HUES48 (cell line): ENCODE results near the gene TMEM123.
"Not testable (repeated sequence)": the region's sequence is repeated elsewhere in the genome, so short reads cannot be mapped to it uniquely, and the experiment has no call there.

Experiments used
- H3K27ac ChIP-seq: one replicate; pipeline ENCODE4 v1.7.0; 2013; ENCODE audit warnings: low read depth, low read length, inconsistent platforms
- H3K27me3 ChIP-seq: 2 replicates; pipeline ENCODE4 v1.6.1; 2013; ENCODE audit warnings: mild to moderate bottlenecking, low read length; ENCODE audit not compliant: control insufficient read depth, insufficient read depth
- H3K36me3 ChIP-seq: 2 replicates; pipeline ENCODE4 v1.6.1; 2013; ENCODE audit warnings: low read length; ENCODE audit not compliant: control insufficient read depth, insufficient read depth
- H3K4me1 ChIP-seq: 2 replicates; pipeline ENCODE4 v1.6.1; 2013; ENCODE audit warnings: mild to moderate bottlenecking, low read length; ENCODE audit not compliant: control insufficient read depth, insufficient read depth
- H3K4me3 ChIP-seq: 2 replicates; pipeline ENCODE4 v1.5.1; 2013; ENCODE audit warnings: mild to moderate bottlenecking, low read depth, low read length
- H3K9ac ChIP-seq: 2 replicates; pipeline ENCODE4 v1.6.1; 2013; ENCODE audit warnings: mild to moderate bottlenecking, low read depth, low read length, moderate library complexity
- H3K9me3 ChIP-seq: 2 replicates; pipeline ENCODE4 v1.6.1; 2013; ENCODE audit warnings: low read length; ENCODE audit not compliant: control insufficient read depth, insufficient read depth

TMEM123 gene

DNA sequence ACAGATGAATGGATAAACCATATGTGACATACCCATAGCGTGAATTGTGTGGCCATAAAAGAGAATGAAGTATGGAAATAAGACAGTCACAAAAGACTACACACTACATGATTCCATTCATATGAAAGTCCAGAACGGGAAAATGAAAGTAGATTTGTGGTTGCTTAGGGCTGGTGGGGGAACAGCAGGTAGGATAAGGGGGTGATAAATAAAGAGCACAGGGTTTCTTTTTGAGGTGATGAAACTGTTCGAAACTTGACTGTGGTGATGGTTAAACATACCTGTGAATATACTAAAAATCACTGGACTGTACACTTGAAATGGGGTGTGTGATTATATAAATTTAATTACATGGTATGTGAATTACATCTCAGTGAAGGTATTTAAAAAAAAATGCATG, 16.9 kb downstream of the TMEM123 start:
- H3K36me3 ChIP-seq, result peaks cover 3% of the 10 kb centered on the region; the same call in 1 of the 2 replicates
- H3K9ac ChIP-seq, result no peak overlapping the region
- H3K27ac ChIP-seq, result no peak overlapping the region
- no peaks in the 10 kb centered on the region for H3K4me1 ChIP-seq
- H3K9me3 ChIP-seq, result peaks cover 24% of the 10 kb centered on the region; the same call in 1 of the 2 replicates
- H3K27me3 ChIP-seq, result no peaks in the 10 kb centered on the region
- H3K4me3 ChIP-seq, result no peak overlapping the region

DNA sequence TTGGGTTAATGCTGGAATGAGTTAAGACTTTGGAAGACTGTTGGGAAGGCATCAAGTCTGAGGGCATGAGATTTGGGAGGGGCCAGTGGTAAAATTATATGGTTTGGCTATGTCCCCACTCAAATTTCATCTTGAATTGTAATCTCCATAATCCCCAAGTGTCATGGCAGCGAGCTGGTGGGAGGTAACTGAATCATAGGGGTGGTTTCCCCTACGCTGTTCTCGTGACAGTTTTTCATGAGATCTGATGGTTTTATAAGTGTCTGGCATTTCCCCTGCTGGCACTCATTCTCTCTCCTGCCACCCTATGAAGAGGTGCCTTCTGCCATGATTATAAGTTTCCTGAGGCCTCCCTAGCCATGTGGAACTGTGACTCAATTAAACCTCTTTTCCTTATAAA, 19.0 kb downstream of the TMEM123 start:
- H3K4me1 ChIP-seq, H3K27ac ChIP-seq, H3K4me3 ChIP-seq, H3K36me3 ChIP-seq, H3K27me3 ChIP-seq, H3K9ac ChIP-seq: not testable (repeated sequence)
- H3K9me3 ChIP-seq, result peaks cover 24% of the 10 kb centered on the region; the same call in 1 of the 2 replicates

DNA sequence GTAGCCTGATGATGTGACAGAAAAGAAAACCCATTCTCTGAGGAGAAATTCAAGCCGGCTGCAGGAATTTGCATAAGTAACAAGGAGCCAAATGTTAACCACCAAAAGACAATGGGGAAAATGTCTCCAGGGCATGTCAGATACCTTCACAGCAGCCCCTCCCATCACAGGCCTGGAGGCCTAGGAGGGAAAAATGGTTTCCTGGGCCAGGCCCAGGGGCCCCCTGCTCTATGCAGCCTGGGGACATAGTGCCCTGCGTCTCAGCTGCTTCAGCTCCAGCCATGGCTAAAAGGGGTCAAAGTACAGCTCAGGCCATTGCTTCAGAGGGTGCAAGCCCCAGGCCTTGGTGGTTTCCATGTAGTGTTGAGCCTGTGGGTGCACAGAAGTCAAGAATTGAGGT, 20.0 kb downstream of the TMEM123 start:
- peaks cover 20% of the 10 kb centered on the region; the same call in 1 of the 2 replicates for H3K9me3 ChIP-seq
- not testable (repeated sequence) for H3K27me3 ChIP-seq, H3K4me1 ChIP-seq, H3K4me3 ChIP-seq, H3K27ac ChIP-seq, H3K9ac ChIP-seq, H3K36me3 ChIP-seq

DNA sequence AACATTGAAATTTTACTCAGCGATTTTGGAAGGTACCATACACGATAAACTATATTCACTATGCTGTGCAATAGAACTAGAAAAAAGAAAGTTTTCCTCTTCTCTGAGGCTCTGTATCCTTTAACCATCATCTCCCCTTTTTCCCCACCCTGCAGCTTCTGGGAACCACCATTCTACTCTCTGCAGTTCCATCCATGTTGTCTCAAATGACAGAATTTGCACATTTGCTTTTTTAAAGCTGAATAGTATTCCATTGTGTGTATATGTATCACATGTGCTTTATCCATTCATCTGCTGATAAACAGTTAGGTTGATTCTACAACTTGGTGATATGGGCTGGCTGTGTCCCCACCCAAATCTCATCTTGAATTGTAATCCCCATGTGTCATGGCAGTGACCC, 21.2 kb downstream of the TMEM123 start:
- H3K27ac ChIP-seq, result no peak overlapping the region
- H3K4me3 ChIP-seq, result no peak overlapping the region
- no peaks in the 10 kb centered on the region for H3K27me3 ChIP-seq
- no peaks in the 10 kb centered on the region; the same call in 1 of the 2 replicates for H3K36me3 ChIP-seq
- no peak overlapping the region for H3K9ac ChIP-seq
- H3K4me1 ChIP-seq, result peaks cover 4% of the 10 kb centered on the region
- H3K9me3 ChIP-seq, result peaks cover 19% of the 10 kb centered on the region; the same call in 1 of the 2 replicates

DNA sequence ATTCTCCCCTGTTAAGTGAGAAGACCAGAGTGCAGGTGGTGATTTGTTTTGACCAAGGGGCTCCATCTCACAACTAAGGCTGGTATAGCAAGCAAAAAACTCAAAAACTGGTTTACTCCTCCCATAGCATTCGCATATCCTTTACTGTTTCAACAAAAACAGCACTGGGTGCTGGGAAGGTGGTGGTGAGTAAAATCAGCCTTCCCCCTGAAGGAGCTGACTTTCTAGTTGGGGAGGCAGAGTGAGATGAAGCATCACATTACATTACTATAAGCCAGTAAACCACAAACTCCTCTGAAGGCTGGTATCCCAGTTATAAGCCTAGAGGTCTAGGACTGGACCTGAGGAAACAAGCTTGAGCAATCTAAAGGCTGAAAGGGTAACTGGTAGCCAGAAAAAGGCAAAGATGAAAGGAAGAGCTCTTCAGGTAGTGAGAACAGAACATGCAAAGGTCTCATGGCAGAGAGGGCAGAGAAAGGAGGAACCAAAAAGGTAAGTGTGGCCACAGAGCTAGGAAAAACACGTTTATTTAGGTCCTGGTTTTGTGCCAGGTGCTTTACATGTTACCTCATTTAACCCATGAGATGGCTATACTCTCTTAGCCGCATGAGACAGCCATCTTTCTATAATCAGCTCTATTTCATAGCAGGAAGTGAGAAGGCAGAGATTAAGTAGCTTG, 22.3 kb downstream of the TMEM123 start:
- peaks cover 4% of the 10 kb centered on the region for H3K4me1 ChIP-seq
- H3K9ac ChIP-seq, result no peak overlapping the region
- no peaks in the 10 kb centered on the region for H3K36me3 ChIP-seq
- H3K27ac ChIP-seq, result no peak overlapping the region
- H3K9me3 ChIP-seq, result peaks cover 19% of the 10 kb centered on the region; the same call in 1 of the 2 replicates
- H3K4me3 ChIP-seq, result no peak overlapping the region
- H3K27me3 ChIP-seq, result no peaks in the 10 kb centered on the region

DNA sequence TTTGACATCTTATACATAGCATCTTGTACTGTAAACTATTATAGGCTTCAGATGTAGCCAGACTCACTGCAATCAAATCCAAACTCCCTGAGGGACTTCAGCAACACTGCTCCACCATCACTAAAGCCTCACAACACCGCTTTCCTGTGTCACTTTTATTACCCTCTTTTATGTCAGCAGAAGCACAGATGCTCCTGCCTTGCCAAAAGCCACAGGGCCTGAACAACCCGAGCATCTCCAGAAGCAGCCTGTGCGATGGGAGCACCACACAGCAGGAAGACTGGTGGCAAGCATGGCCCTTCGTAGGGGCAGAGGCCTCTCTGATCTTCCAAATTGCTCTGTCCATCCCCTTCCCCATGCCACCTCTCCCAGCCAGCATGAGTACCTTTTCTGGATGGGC, 22.9 kb downstream of the TMEM123 start:
- H3K27me3 ChIP-seq, result no peaks in the 10 kb centered on the region
- no peak overlapping the region for H3K27ac ChIP-seq
- H3K36me3 ChIP-seq, result no peaks in the 10 kb centered on the region
- H3K9me3 ChIP-seq, result peaks cover 19% of the 10 kb centered on the region; the same call in 1 of the 2 replicates
- no peak overlapping the region for H3K9ac ChIP-seq
- H3K4me3 ChIP-seq, result no peak overlapping the region
- H3K4me1 ChIP-seq, result peaks cover 4% of the 10 kb centered on the region

DNA sequence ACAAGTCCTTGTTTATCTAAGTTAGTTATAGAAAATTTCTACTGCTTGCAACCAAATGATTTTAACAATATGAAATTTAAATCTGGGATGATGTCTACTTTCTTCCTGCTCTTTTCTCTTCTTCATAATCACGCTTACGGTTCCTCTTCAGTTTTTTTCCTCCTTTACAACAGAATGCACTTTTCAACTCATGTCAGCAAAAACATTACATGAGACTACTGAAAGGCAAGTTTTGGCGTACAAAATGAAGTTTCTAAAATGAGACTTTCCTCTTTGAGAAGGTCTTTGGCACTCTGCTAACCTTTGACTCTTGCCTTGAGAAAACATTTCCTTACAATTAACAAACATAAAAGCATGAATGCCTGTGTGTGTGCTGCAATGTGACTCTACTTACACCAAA, 23.3 kb downstream of the TMEM123 start:
- Histone ChIP-seq H3K9ac (no peak overlapping the region), H3K36me3 (no peaks in the 10 kb centered on the region), H3K4me3 (no peak overlapping the region), H3K27me3 (no peaks in the 10 kb centered on the region), H3K9me3 (peaks cover 17% of the 10 kb centered on the region; the same call in 1 of the 2 replicates), H3K27ac (no peak overlapping the region), H3K4me1 (peaks cover 4% of the 10 kb centered on the region)

DNA sequence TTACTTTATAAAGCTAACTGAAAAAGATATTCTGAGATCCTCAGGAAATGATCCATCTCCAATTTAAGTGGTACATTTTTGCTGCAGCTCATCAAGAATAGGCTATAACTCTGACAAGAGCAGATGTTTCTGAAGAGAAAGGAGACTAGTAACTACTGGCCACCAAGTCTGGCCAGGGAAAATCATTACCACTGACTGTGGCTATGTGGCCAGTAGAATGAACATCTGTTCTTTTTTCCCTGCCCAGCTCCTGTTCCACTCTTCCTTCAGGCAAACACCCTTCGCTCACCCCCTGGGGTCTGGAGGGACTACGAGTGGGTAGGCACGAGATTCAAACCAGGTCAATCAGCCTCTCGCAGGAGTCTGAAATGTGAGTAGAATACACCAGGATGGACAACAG, 23.9 kb downstream of the TMEM123 start:
- Histone ChIP-seq H3K9ac (no peak overlapping the region), H3K27ac (no peak overlapping the region), H3K4me1 (peaks cover 4% of the 10 kb centered on the region), H3K36me3 (no peaks in the 10 kb centered on the region), H3K27me3 (no peaks in the 10 kb centered on the region), H3K9me3 (peaks cover 15% of the 10 kb centered on the region; the same call in 1 of the 2 replicates), H3K4me3 (no peak overlapping the region)

DNA sequence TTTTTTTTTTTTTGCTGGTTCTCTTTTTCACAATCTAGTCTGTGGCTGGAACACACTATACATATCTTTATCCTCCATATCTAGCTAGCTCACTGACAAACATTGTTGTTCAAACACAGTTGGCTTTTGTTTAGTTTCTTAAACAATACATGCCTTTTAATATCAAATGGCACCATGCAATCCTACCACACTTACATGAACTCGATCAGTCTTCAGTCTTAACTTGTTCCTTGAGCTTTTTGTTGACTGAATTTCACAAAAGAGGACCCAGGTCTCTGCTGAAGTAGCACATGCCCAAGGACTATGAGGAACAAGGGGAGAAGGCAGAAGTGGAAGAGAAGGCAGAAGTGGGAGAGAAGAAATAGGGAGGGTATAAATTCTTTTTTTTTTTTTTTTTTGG, 25.5 kb downstream of the TMEM123 start:
- Histone ChIP-seq H3K9ac (no peak overlapping the region), H3K4me1 (peaks cover 4% of the 10 kb centered on the region), H3K9me3 (peaks cover 3% of the 10 kb centered on the region; the same call in 1 of the 2 replicates), H3K36me3 (no peaks in the 10 kb centered on the region), H3K4me3 (no peak overlapping the region), H3K27ac (no peak overlapping the region), H3K27me3 (no peaks in the 10 kb centered on the region)

DNA sequence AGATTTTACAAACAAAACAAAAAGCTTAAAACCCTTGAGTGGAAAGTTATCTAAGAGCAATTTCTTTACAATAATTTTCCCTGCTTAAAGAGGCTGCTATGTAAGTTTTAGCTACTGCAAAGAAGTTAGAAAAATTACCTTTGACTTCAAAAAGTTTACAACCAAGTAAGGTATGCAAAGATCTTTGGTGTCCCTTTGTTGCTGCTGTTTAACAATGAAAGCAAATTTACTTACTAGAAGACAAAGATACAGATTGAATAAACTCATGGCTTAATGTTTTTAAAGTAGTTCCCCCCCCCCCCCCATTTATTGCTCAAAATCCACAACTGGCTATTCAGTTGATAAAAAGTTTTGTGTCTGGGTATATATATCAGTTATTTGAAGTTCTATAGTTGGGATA, 26.0 kb downstream of the TMEM123 start:
- Histone ChIP-seq H3K4me3 (no peak overlapping the region), H3K36me3 (no peaks in the 10 kb centered on the region), H3K4me1 (peaks cover 4% of the 10 kb centered on the region), H3K27me3 (no peaks in the 10 kb centered on the region), H3K9me3 (no peaks in the 10 kb centered on the region), H3K9ac (no peak overlapping the region), H3K27ac (no peak overlapping the region)

DNA sequence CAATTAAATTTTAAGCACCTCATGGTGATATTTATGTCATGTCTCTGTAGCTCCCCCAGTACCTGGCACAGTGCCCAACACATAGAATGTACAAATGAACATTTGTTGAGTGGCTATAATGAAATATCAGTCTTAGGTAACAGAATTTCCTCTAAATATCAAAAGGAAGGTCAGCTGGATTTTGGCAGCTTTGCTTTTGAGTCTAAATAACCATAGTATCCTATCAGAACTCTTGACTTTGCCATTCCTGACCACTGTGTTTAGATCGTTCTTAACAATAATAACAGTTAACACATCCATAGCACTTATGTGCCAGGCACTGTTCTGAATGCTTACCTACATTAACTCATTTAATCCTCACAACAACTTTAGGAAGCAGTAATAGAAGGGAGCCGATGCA, 26.6 kb downstream of the TMEM123 start:
- H3K4me1 ChIP-seq, result peaks cover 4% of the 10 kb centered on the region
- H3K27ac ChIP-seq, result no peak overlapping the region
- H3K27me3 ChIP-seq, result no peaks in the 10 kb centered on the region
- no peak overlapping the region for H3K4me3 ChIP-seq
- no peaks in the 10 kb centered on the region for H3K36me3 ChIP-seq
- H3K9me3 ChIP-seq, result no peaks in the 10 kb centered on the region
- no peak overlapping the region for H3K9ac ChIP-seq
